ENCODE measurements around the gene DNM1. TPM values are rescaled to one million over a fixed set of nuclear protein-coding genes. Genes with fewer than 3 reads are reported as not detected.

DNM1 gene
- total and polyA plus RNA-seq, 4 donors = 0.29 to 5.9 (median 1.1) TPM

DNA sequence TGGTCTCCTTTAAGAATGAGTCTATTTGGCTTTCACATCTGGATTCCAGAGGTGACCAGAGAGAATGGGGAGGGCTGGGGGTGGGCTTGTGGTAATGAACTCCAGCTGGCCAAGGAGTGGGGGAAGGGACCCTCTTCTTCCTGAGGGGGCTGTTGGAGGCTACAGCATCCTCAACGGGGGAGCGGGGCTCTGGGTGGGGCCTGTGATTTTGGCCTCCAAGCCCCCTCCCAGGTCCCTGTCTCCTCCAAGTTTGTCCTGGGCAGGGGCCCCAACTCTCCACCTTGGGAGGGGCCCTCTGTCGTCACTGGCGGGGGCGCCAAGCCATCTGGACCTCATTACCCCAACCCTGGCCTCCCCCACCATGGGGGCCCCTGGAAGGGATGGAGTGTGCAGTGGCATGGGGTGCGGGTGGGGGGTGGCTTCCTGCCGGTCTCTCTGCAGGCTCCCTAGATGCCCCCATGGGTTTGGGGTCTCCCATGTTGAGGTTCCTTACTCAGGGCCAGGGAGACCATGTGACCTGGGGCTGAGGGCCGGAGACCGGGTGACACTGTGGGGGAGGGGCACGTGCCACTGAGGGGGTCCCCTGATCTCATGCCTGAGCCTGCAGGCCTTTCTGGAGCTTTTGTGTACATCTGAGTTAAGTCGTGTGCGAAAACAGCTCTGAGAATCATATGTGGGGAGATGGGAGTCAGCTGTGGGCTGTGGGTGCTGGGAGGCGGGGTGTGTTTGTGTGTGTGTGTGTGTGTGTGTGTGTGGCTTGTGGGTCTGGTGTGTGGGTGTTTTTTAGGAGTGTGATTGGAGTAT, 40.2 kb downstream of the DNM1 start:
- Histone ChIP-seq H3K36me3 (ENCODE audit: control insufficient read depth in 4 of 4, insufficient read depth in 3 of 4, low read depth in 1 of 4, low read length in 3 of 4) (no peaks in the 10 kb centered on the region), H3K9me3 (ENCODE audit: control insufficient read depth in 4 of 4, low read length in 3 of 4) (no peaks in the 10 kb centered on the region), H3K27ac (ENCODE audit: low read depth in 1 of 2, low read length in 2 of 2) (no peak overlapping the region), H3K4me1 (ENCODE audit: control insufficient read depth in 4 of 4, insufficient read depth in 4 of 4, low read length in 3 of 4) (peaks cover 0 to 5% (median under 1%) of the 10 kb centered on the region in 4 donors), H3K27me3 (ENCODE audit: control insufficient read depth in 4 of 4, insufficient read depth in 4 of 4, low read length in 3 of 4) (no peaks in the 10 kb centered on the region), H3K4me3 (ENCODE audit: low read depth in 1 of 3, low read length in 3 of 3) (no peak overlapping the region), H3K9ac (ENCODE audit: low read depth in 1 of 2, low read length in 2 of 2) (no peak overlapping the region)
- WGBS = 75% methylated on average over 13 of the region's 13 CpGs
- TF ChIP-seq HNF4G (IDR thresholded peaks at IDR 0.05) (no peak), YY1 (IDR thresholded peaks at IDR 0.05) (no peak), FOXA1 (IDR thresholded peaks at IDR 0.05) (no peak), GABPA (IDR thresholded peaks at IDR 0.05 in 1 of 2, conservative IDR thresholded peaks at IDR 0.05 in 1 of 2) (no peak), EGR1 (IDR thresholded peaks at IDR 0.05; ENCODE audit: low read depth in 2 of 2) (no peak), RAD21 (IDR thresholded peaks at IDR 0.05) (no peak), NR2F2 (IDR thresholded peaks at IDR 0.05) (no peak)
- TF ChIP-seq, protein P1, sequence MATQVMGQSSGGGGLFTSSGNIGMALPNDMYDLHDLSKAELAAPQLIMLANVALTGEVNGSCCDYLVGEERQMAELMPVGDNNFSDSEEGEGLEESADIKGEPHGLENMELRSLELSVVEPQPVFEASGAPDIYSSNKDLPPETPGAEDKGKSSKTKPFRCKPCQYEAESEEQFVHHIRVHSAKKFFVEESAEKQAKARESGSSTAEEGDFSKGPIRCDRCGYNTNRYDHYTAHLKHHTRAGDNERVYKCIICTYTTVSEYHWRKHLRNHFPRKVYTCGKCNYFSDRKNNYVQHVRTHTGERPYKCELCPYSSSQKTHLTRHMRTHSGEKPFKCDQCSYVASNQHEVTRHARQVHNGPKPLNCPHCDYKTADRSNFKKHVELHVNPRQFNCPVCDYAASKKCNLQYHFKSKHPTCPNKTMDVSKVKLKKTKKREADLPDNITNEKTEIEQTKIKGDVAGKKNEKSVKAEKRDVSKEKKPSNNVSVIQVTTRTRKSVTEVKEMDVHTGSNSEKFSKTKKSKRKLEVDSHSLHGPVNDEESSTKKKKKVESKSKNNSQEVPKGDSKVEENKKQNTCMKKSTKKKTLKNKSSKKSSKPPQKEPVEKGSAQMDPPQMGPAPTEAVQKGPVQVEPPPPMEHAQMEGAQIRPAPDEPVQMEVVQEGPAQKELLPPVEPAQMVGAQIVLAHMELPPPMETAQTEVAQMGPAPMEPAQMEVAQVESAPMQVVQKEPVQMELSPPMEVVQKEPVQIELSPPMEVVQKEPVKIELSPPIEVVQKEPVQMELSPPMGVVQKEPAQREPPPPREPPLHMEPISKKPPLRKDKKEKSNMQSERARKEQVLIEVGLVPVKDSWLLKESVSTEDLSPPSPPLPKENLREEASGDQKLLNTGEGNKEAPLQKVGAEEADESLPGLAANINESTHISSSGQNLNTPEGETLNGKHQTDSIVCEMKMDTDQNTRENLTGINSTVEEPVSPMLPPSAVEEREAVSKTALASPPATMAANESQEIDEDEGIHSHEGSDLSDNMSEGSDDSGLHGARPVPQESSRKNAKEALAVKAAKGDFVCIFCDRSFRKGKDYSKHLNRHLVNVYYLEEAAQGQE (IDR thresholded peaks at IDR 0.05) = no peak
- TF ChIP-seq, protein P2, sequence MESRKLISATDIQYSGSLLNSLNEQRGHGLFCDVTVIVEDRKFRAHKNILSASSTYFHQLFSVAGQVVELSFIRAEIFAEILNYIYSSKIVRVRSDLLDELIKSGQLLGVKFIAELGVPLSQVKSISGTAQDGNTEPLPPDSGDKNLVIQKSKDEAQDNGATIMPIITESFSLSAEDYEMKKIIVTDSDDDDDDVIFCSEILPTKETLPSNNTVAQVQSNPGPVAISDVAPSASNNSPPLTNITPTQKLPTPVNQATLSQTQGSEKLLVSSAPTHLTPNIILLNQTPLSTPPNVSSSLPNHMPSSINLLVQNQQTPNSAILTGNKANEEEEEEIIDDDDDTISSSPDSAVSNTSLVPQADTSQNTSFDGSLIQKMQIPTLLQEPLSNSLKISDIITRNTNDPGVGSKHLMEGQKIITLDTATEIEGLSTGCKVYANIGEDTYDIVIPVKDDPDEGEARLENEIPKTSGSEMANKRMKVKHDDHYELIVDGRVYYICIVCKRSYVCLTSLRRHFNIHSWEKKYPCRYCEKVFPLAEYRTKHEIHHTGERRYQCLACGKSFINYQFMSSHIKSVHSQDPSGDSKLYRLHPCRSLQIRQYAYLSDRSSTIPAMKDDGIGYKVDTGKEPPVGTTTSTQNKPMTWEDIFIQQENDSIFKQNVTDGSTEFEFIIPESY (IDR thresholded peaks at IDR 0.05) = no peak
- DNase-seq (ENCODE audit: low spot score) = no peak

GRCh38 chr9:128244091-128244836, 41.1 kb downstream of the DNM1 start:
- WGBS = 62% methylated on average over 13 of the region's 13 CpGs
- no peaks in the 10 kb centered on the region for H3K9me3 ChIP-seq (ENCODE audit: control insufficient read depth in 4 of 4, low read length in 3 of 4)
- H3K9ac ChIP-seq (ENCODE audit: low read depth in 1 of 2, low read length in 2 of 2) = no peak overlapping the region
- no peak overlapping the region for H3K27ac ChIP-seq (ENCODE audit: low read depth in 1 of 2, low read length in 2 of 2)
- H3K4me1 ChIP-seq (ENCODE audit: control insufficient read depth in 4 of 4, insufficient read depth in 4 of 4, low read length in 3 of 4) = peaks cover 0 to 5% (median under 1%) of the 10 kb centered on the region in 4 donors
- no peaks in the 10 kb centered on the region for H3K36me3 ChIP-seq (ENCODE audit: control insufficient read depth in 4 of 4, insufficient read depth in 3 of 4, low read depth in 1 of 4, low read length in 3 of 4)
- H3K4me3 ChIP-seq (ENCODE audit: low read depth in 1 of 3, low read length in 3 of 3) = no peak overlapping the region
- TF ChIP-seq ATF3 (IDR thresholded peaks at IDR 0.05) (no peak), FOXA2 (IDR thresholded peaks at IDR 0.05) (no peak), RXRA (IDR thresholded peaks at IDR 0.05) (no peak), NR2F2 (IDR thresholded peaks at IDR 0.05) (no peak), YY1 (IDR thresholded peaks at IDR 0.05) (no peak), TAF1 (conservative IDR thresholded peaks at IDR 0.05) (no peak), JUND (IDR thresholded peaks at IDR 0.05) (no peak)
- DNase-seq (ENCODE audit: low spot score) = no peak
- H3K27me3 ChIP-seq (ENCODE audit: control insufficient read depth in 4 of 4, insufficient read depth in 4 of 4, low read length in 3 of 4) = no peaks in the 10 kb centered on the region

All from liver (tissue), 9 donors.